HepG2 (cell line): ENCODE measurements around the gene MAGEH1. TPM values are rescaled to one million over a fixed set of nuclear protein-coding genes. Genes with fewer than 3 reads are reported as not detected.

ENCODE experiments used
- ATAC-seq: fragments of 200-7000 bp; cut with Tn5 transposase; 3 replicates; pipeline ENCODE4 v1.9.1; 2020; ENCODE audit warnings: mild to moderate bottlenecking, moderate library complexity
- BruUV-seq: library from RNA; stranded (reverse); fragments of 400-500 nt; replicated peaks from 2 replicates; lab custom pipeline; 2021; lab: Mats Ljungman, UMichigan
- CTCF ChIA-PET: fragments of 300-600 bp; formaldehyde crosslinking; extraction: SDS; loops from one replicate; lab custom pipeline; 2021; ENCODE audit warnings: low total read pairs, inconsistent platforms, low intra/inter-chr PET ratio; lab: Yijun Ruan, JAX
- POLR2A ChIA-PET: fragments of 350-600 bp; sonication (Branson Sonifier 250); formaldehyde crosslinking; loops from one replicate; lab custom pipeline; 2020; ENCODE audit warnings: antibody characterized with exemption, inconsistent platforms; lab: Yijun Ruan, JAX
- DNase-seq: peaks from one replicate; pipeline ENCODE4 v3.0.0-alpha.2; 2015; ENCODE audit warnings: low spot score
- FAIRE-seq: peaks from 3 replicates; lab custom pipeline; 2011; peaks lifted over from hg19 to GRCh38; lab: Jason Lieb, UNC
- H2AFZ ChIP-seq: one replicate; pipeline ENCODE4 v1.6.1; 2011; ENCODE audit warnings: low read length, inconsistent platforms
- H3K27ac ChIP-seq: fragments of 300-600 bp; 3 replicates; pipeline ENCODE4 v1.8.0; 2011; ENCODE audit warnings: mixed run types, mild to moderate bottlenecking, mixed read lengths, low read length, inconsistent platforms; ENCODE audit not compliant: insufficient read depth; ENCODE audit errors: extremely low read length
- H3K27me3 ChIP-seq, 2 experiments: fragments of 200-600 bp in 1 of 2; 2 replicates in 1 of 2; 3 replicates in 1 of 2; pipeline versions ENCODE4 v1.6.0 to v1.8.0; 2011; ENCODE audit warnings: low read length in 2 of 2, mild to moderate bottlenecking in 2 of 2, moderate library complexity in 2 of 2, inconsistent platforms in 1 of 2; ENCODE audit not compliant: insufficient read depth in 2 of 2, control insufficient read depth in 1 of 2
- H3K36me3 ChIP-seq, 2 experiments: fragments of 200-600 bp in 1 of 2; replicated peaks in 1 of 2; 2 replicates in 1 of 2; 3 replicates in 1 of 2; pipeline versions ENCODE4 v1.5.1 to v1.8.0; 2011; ENCODE audit warnings: low read length in 2 of 2, inconsistent platforms in 1 of 2; ENCODE audit not compliant: insufficient read depth in 2 of 2, control insufficient read depth in 1 of 2
- H3K4me1 ChIP-seq: 2 replicates; pipeline ENCODE4 v1.5.1; 2012; ENCODE audit warnings: low read length, inconsistent platforms; ENCODE audit not compliant: insufficient read depth
- H3K4me2 ChIP-seq: 2 replicates; pipeline ENCODE4 v1.6.0; 2011; ENCODE audit warnings: low read depth, low read length, inconsistent platforms
- H3K4me3 ChIP-seq, 3 experiments: fragments of 200-600 bp in 1 of 3; sonication (generic), shearing (Covaris generic) in 1 of 3; replicated peaks in 1 of 3; 2 replicates each; pipeline ENCODE4 v1.5.1; 2011 to 2016; ENCODE audit warnings: low read length in 3 of 3, inconsistent platforms in 2 of 3, low read depth in 2 of 3, mild to moderate bottlenecking in 2 of 3, control low read depth in 1 of 3, mixed read lengths in 1 of 3; ENCODE audit not compliant: insufficient read depth in 1 of 3
- H3K79me2 ChIP-seq: one replicate; pipeline ENCODE4 v1.6.1; 2011; ENCODE audit warnings: low read length, inconsistent platforms; ENCODE audit not compliant: insufficient read depth
- H3K9ac ChIP-seq: 2 replicates; pipeline ENCODE4 v1.6.0; 2011; ENCODE audit warnings: mild to moderate bottlenecking, low read depth, low read length, inconsistent platforms; ENCODE audit not compliant: insufficient read depth
- H3K9me3 ChIP-seq: 2 replicates; pipeline ENCODE4 v1.5.1; 2012; ENCODE audit warnings: mild to moderate bottlenecking, low read length
- H4K20me1 ChIP-seq: 2 replicates; pipeline ENCODE4 v1.6.0; 2011; ENCODE audit warnings: inconsistent platforms, mild to moderate bottlenecking, low read length, moderate library complexity; ENCODE audit not compliant: insufficient read depth
- ATF1 ChIP-seq: IDR thresholded peaks from 2 replicates; pipeline ENCODE4 v1.6.1; 2016; ENCODE audit warnings: mild to moderate bottlenecking, control low read depth
- CEBPG ChIP-seq: IDR thresholded peaks from 2 replicates; pipeline ENCODE4 v1.6.1; 2016
- FOSL1 ChIP-seq: sonication (generic); formaldehyde crosslinking; IDR thresholded peaks from 2 replicates; pipeline ENCODE4 v1.9.0; 2021; ENCODE audit warnings: missing genetic modification reagents, borderline replicate concordance
- HNRNPLL ChIP-seq: fragments of 200-400 bp; formaldehyde crosslinking; IDR thresholded peaks from 2 replicates; pipeline ENCODE4 v1.6.1; 2017; ENCODE audit warnings: mild to moderate bottlenecking, low read depth, low read length; ENCODE audit not compliant: poor library complexity, severe bottlenecking
- IRX3 ChIP-seq: sonication (generic); formaldehyde crosslinking; IDR thresholded peaks from 2 replicates; pipeline ENCODE4 v1.8.1; 2023; ENCODE audit warnings: mild to moderate bottlenecking, low read depth, missing genetic modification reagents, borderline replicate concordance
- SIN3B ChIP-seq: fragments of 150-350 bp; IDR thresholded peaks from 2 replicates; pipeline ENCODE4 v1.6.1; 2014; ENCODE audit warnings: low read length
- SP4 ChIP-seq: sonication (generic); formaldehyde crosslinking; IDR thresholded peaks from 2 replicates; pipeline ENCODE4 v1.8.1; 2023; ENCODE audit warnings: mild to moderate bottlenecking, missing genetic modification reagents
- ZBTB2 ChIP-seq: sonication (generic); formaldehyde crosslinking; IDR thresholded peaks from 2 replicates; pipeline ENCODE4 v1.8.0; 2022; ENCODE audit warnings: low read depth, missing genetic modification reagents
- ZBTB21 ChIP-seq: sonication (generic); formaldehyde crosslinking; IDR thresholded peaks from 2 replicates; pipeline ENCODE4 v1.4.0; 2020; ENCODE audit warnings: missing genetic modification reagents
- ZFP90 ChIP-seq: sonication (generic); formaldehyde crosslinking; IDR thresholded peaks from 2 replicates; pipeline ENCODE4 v1.8.0; 2022; ENCODE audit warnings: missing genetic modification reagents, mild to moderate bottlenecking, inconsistent platforms, borderline replicate concordance
- ZNF281 ChIP-seq: sonication (generic); formaldehyde crosslinking; IDR thresholded peaks from 2 replicates; pipeline ENCODE4 v1.4.0; 2020; ENCODE audit warnings: missing genetic modification reagents, borderline replicate concordance
- ZNF362 ChIP-seq: sonication (generic); formaldehyde crosslinking; IDR thresholded peaks from 2 replicates; pipeline ENCODE4 v1.4.0; 2020; ENCODE audit warnings: missing genetic modification reagents, mild to moderate bottlenecking, borderline replicate concordance
- WGBS: methylation state at CpG from one replicate; pipeline ENCODE4 v1.1.6; 2017; ENCODE audit warnings: low lambda C conversion rate; 5-methylcytosine and 5-hydroxymethylcytosine counted together
- in situ Hi-C: cut with HindIII; loops from 2 replicates; pipeline ENCODE4 v1.10.0; 2017; ENCODE audit warnings: low pct_unique_long_range_greater_than_20kb; ENCODE audit not compliant: extremely low pct_ligation_motif_present
- intact Hi-C: fragments of 100-400 bp; cut with micrococcal nuclease; formaldehyde crosslinking; loops from one replicate; pipeline ENCODE4 v1.10.0; 2022; ENCODE audit not compliant: unreplicated experiment
- polyA plus RNA-seq, 8 experiments: library from polyadenylated mRNA; depleted of rRNA in 3 of 8; stranded (reverse) in 7 of 8; unstranded in 1 of 8; fragments of >200 nt; fragmentation: Illumina TruSeq in 4 of 8; extraction: Trizol in 4 of 8; gene quantifications; 2 replicates each; pipeline versions ENCODE4 v1.2.1 to v1.2.3, GENCODE V29; 2011 to 2016; ENCODE audit warnings: low read depth in 4 of 8, missing spikeins in 1 of 8, mixed read lengths in 1 of 8; ENCODE audit not compliant: insufficient read depth in 1 of 8
- total RNA-seq, 5 experiments: library from RNA; depleted of rRNA; stranded (reverse); fragments of >200 nt; fragmentation: Illumina TruSeq; extraction: Trizol; gene quantifications; 2 replicates each; pipeline ENCODE4 v1.2.3, GENCODE V29; 2016; ENCODE audit warnings: low read depth in 1 of 5

The MAGEH1 gene
- total and polyA plus RNA-seq, 2 of the 13 experiments (the other 11 are each of a cell fraction or from before 2014, with no cell fraction given), result 3.8 to 5.0 TPM

- ChIA-PET POLR2A (no interaction called here), CTCF (no interaction called here)
- 0% methylated on average over 3 of the region's 3 CpGs for WGBS
- TF ChIP-seq ZNF362 (CRISPR knock-in tag), result no peak
- TF ChIP-seq IRX3 (CRISPR knock-in tag), result no peak
- TF ChIP-seq SIN3B, result no peak
- TF ChIP-seq CEBPG (CRISPR knock-in tag), result no peak
- Histone ChIP-seq H3K4me3 (no peak overlapping the region), H3K9me3 (no peaks in the 10 kb centered on the region), H3K4me2 (no peak overlapping the region), H3K79me2 (no peaks in the 10 kb centered on the region), H3K36me3 (no peaks in the 10 kb centered on the region), H3K4me1 (no peaks in the 10 kb centered on the region), H3K27me3 (no peaks in the 10 kb centered on the region), H2AFZ (no peak overlapping the region), H3K27ac (no peak overlapping the region), H4K20me1 (no peaks in the 10 kb centered on the region), H3K9ac (no peak overlapping the region)
- no peak for ATAC-seq
- no peak for DNase-seq
- no peak for FAIRE-seq
- in situ Hi-C loops (no loop called here), intact Hi-C loops (no loop called here)
- no TSS peak for BruUV-seq
Observed at GRCh38 chrX:55480390-55481062, 28.6 kb downstream of the MAGEH1 start.

- H3K27me3 ChIP-seq, result no peaks in the 10 kb centered on the region
- no peaks in the 10 kb centered on the region for H3K36me3 ChIP-seq
- H3K27ac ChIP-seq, result no peak overlapping the region
- ChIA-PET CTCF (no interaction called here), POLR2A (no interaction called here)
- ATAC-seq, result no peak
- H2AFZ ChIP-seq, result no peak overlapping the region
- no peak overlapping the region for H3K4me2 ChIP-seq
- BruUV-seq, result no TSS peak
- H3K9ac ChIP-seq, result no peak overlapping the region
- no peaks in the 10 kb centered on the region for H3K79me2 ChIP-seq
- no peaks in the 10 kb centered on the region for H3K4me1 ChIP-seq
- in situ Hi-C loops, result no loop called here
- H3K9me3 ChIP-seq, result no peaks in the 10 kb centered on the region
- no peak overlapping the region for H3K4me3 ChIP-seq
- DNase-seq, result no peak
- intact Hi-C loops, result no loop called here
- no peaks in the 10 kb centered on the region for H4K20me1 ChIP-seq
- FAIRE-seq, result no peak
- no peak for TF ChIP-seq ZBTB21 (CRISPR knock-in tag)
- TF ChIP-seq ZNF281 (CRISPR knock-in tag), result no peak
- TF ChIP-seq HNRNPLL, result no peak
- TF ChIP-seq ATF1 (CRISPR knock-in tag), result no peak
- TF ChIP-seq ZBTB2 (CRISPR knock-in tag), result no peak
- TF ChIP-seq FOSL1 (CRISPR knock-in tag), result no peak
- no peak for TF ChIP-seq SP4 (CRISPR knock-in tag)
- no peak for TF ChIP-seq ZFP90
Observed at GRCh38 chrX:55484948-55485347, 33.0 kb downstream of the MAGEH1 start.
